Measurements from ENCODE around the gene HMX3. TPM values are rescaled to one million over a fixed set of nuclear protein-coding genes. Genes with fewer than 3 reads are reported as not detected.

The HMX3 gene
- not detected for total RNA-seq
- not detected for polyA plus RNA-seq (2013, experiment 1 of 2)
- not detected for polyA plus RNA-seq (2013, experiment 2 of 2)
- long read RNA-seq, experiment 1: 0 reads
- long read RNA-seq, experiment 2: 0 reads
- long read RNA-seq, experiment 3: 0 reads
- long read RNA-seq, experiment 4: 0 reads

DNA sequence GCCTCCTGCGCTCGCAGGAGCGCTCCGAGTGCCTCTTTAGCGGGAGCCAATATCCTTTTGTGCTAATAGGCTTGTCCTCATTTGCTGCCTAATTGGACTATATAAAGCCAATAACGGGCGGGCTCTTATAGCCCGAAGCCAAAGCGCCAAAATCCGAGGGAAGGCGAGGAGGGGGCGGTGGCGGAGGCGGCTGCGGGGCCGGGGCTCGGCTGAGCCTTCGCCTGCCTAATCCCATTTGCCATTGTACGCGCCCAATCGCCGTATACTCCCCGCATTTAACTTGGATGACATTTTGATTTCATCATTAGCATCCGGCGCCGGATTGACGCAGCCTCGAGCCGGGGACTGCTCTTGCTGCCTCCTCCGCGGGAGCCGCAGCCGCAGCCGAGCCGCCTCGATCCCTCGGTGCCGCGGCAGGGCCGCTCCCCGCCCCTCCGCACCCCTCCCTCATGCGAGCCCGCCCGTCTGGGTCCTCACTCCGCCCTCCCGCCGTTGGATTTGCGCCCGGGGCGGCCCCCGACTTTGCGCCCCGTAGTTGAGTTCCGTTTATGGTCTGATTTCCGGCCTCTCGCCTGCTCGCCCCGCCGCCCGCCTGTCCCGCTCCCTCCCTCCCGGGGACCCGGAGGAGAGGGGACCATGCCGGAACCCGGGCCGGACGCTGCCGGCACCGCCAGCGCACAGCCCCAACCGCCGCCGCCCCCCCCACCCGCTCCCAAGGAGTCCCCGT lies at the start of gene HMX3:
HMX3 (plus strand) TSS at position 556 of the 727 bp plus-strand sequence; CDS start at position 637, 81 bp downstream.
- Mint-ChIP-seq H3K9me3 (no peaks in the 10 kb centered on the region), H3K4me3 (peak within 1 kb of the TSS; percentile 53), H3K36me3 (ENCODE audit: low read depth) (no peaks in the 10 kb centered on the region), H3K27ac (no peak within 1 kb of the TSS), H3K27me3 (ENCODE audit: insufficient read depth) (peaks cover 97% of the 10 kb centered on the region), H3K4me1 (peaks cover 23% of the 10 kb centered on the region)
- Histone ChIP-seq H3K36me3 (ENCODE audit: control insufficient read depth, insufficient read depth, low read length) (no peaks in the 10 kb centered on the region), H3K9ac (ENCODE audit: extremely low read depth, low read length, poor library complexity, severe bottlenecking) (no peak within 1 kb of the TSS), H3K27me3 (ENCODE audit: control insufficient read depth, insufficient read depth, low read length, poor library complexity, severe bottlenecking) (peaks cover 100% of the 10 kb centered on the region), H3K27ac (ENCODE audit: low read depth, low read length) (no peak within 1 kb of the TSS), H3K4me1 (ENCODE audit: control insufficient read depth, insufficient read depth, low read length) (peaks cover 25% of the 10 kb centered on the region), H3K9me3 (ENCODE audit: control insufficient read depth, low read length) (no peaks in the 10 kb centered on the region), H3K4me3 (ENCODE audit: low read length) (peak within 1 kb of the TSS; percentile 29)
- 0 to 1% methylated on average over 19 to 76 of the region's 76 CpGs for WGBS, 2 experiments (ENCODE audit: insufficient coverage in 1 of 2, insufficient read length in 1 of 2)
- DNase-seq: peak; percentile 85
- TF ChIP-seq, protein P1, sequence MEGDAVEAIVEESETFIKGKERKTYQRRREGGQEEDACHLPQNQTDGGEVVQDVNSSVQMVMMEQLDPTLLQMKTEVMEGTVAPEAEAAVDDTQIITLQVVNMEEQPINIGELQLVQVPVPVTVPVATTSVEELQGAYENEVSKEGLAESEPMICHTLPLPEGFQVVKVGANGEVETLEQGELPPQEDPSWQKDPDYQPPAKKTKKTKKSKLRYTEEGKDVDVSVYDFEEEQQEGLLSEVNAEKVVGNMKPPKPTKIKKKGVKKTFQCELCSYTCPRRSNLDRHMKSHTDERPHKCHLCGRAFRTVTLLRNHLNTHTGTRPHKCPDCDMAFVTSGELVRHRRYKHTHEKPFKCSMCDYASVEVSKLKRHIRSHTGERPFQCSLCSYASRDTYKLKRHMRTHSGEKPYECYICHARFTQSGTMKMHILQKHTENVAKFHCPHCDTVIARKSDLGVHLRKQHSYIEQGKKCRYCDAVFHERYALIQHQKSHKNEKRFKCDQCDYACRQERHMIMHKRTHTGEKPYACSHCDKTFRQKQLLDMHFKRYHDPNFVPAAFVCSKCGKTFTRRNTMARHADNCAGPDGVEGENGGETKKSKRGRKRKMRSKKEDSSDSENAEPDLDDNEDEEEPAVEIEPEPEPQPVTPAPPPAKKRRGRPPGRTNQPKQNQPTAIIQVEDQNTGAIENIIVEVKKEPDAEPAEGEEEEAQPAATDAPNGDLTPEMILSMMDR (conservative IDR thresholded peaks at IDR 0.05): no peak

DNA sequence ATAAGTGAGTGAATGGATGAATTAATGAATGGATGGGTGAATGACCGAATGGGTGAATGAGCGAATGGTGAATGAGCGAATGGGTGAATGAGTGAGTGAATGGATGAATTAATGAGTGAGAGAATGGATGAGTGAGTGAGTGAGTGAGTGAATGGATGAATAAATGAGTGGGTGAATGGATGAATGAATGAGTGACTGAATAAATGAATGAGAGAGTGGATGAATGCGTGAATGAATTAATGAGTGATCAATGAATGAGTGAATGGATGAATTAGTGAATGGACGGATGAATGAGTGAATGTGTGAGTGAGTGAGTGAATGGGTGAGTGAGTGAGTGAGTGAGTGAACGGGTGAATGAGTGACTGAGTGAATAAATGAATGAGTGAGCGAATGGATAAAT lies 49.5 kb upstream of the HMX3 start:
- 92 to 96% methylated on average over 7 of the region's 7 CpGs for WGBS, 2 experiments (ENCODE audit: insufficient coverage in 1 of 2, insufficient read length in 1 of 2)
- TF ChIP-seq, protein P1 (conservative IDR thresholded peaks at IDR 0.05): no peak

GRCh38 chr10:123087348-123087747 lies 48.4 kb upstream of the HMX3 start:
- Histone ChIP-seq H3K4me1 (ENCODE audit: control insufficient read depth, insufficient read depth, low read length) (no peaks in the 10 kb centered on the region), H3K4me3 (ENCODE audit: low read length) (no peak overlapping the region), H3K27ac (ENCODE audit: low read depth, low read length) (no peak overlapping the region), H3K27me3 (ENCODE audit: control insufficient read depth, insufficient read depth, low read length, poor library complexity, severe bottlenecking) (no peaks in the 10 kb centered on the region), H3K36me3 (ENCODE audit: control insufficient read depth, insufficient read depth, low read length) (no peaks in the 10 kb centered on the region), H3K9ac (ENCODE audit: extremely low read depth, low read length, poor library complexity, severe bottlenecking) (no peak overlapping the region), H3K9me3 (ENCODE audit: control insufficient read depth, low read length) (no peaks in the 10 kb centered on the region)
- Mint-ChIP-seq H3K4me1 (no peaks in the 10 kb centered on the region), H3K4me3 (no peak overlapping the region), H3K36me3 (ENCODE audit: low read depth) (no peaks in the 10 kb centered on the region), H3K27ac (no peak overlapping the region), H3K9me3 (no peaks in the 10 kb centered on the region), H3K27me3 (ENCODE audit: insufficient read depth) (peaks cover under 1% of the 10 kb centered on the region)
- 86 to 90% methylated on average over 1 to 4 of the region's 4 CpGs for WGBS, 2 experiments (ENCODE audit: insufficient coverage in 1 of 2, insufficient read length in 1 of 2)
- no peak for DNase-seq
- TF ChIP-seq, protein P1 (conservative IDR thresholded peaks at IDR 0.05): no peak

More for the DNA sequence above, 49.5 kb upstream of the HMX3 start:
- H3K9me3 Mint-ChIP-seq: no peaks in the 10 kb centered on the region
- H3K36me3 ChIP-seq (ENCODE audit: control insufficient read depth, insufficient read depth, low read length): no peaks in the 10 kb centered on the region
- H3K9me3 ChIP-seq (ENCODE audit: control insufficient read depth, low read length): no peaks in the 10 kb centered on the region
- H3K4me1 Mint-ChIP-seq: no peaks in the 10 kb centered on the region
- no peak overlapping the region for H3K4me3 ChIP-seq (ENCODE audit: low read length)
- H3K4me3 Mint-ChIP-seq: no peak overlapping the region
- no peaks in the 10 kb centered on the region for H3K27me3 ChIP-seq (ENCODE audit: control insufficient read depth, insufficient read depth, low read length, poor library complexity, severe bottlenecking)
- no peak for DNase-seq
- H3K27ac ChIP-seq (ENCODE audit: low read depth, low read length): no peak overlapping the region
- H3K27ac Mint-ChIP-seq: no peak overlapping the region
- no peak overlapping the region for H3K9ac ChIP-seq (ENCODE audit: extremely low read depth, low read length, poor library complexity, severe bottlenecking)
- no peaks in the 10 kb centered on the region for H3K27me3 Mint-ChIP-seq (ENCODE audit: insufficient read depth)
- H3K36me3 Mint-ChIP-seq (ENCODE audit: low read depth): no peaks in the 10 kb centered on the region
- no peaks in the 10 kb centered on the region for H3K4me1 ChIP-seq (ENCODE audit: control insufficient read depth, insufficient read depth, low read length)

Data from endodermal cell (in vitro differentiated cells).